Prostate gland (tissue), 2 donors: Measurements from ENCODE around the gene NAMPT.

Experiments used
- POLR2A ChIP-seq: fragments of 450-650 bp; IDR thresholded peaks from one replicate; pipeline ENCODE4 v1.6.1; 2016; ENCODE audit warnings: antibody characterized with exemption, mild to moderate bottlenecking
- POLR2AphosphoS5 ChIP-seq: sonication (generic); formaldehyde crosslinking; IDR thresholded peaks from one replicate; pipeline ENCODE4 v1.6.1; 2017; ENCODE audit warnings: antibody characterized with exemption
- TF ChIP-seq, protein P1 (sequence below), 4 experiments: fragments of 200-600 bp in 2 of 4; fragments of 450-650 bp in 2 of 4; sonication (generic) in 2 of 4; IDR thresholded peaks; 1 replicate in 3 of 4; 2 replicates in 1 of 4; pipeline ENCODE4 v1.5.1; 2016 to 2019; ENCODE audit warnings: antibody characterized with exemption in 4 of 4, mild to moderate bottlenecking in 2 of 4, moderate library complexity in 2 of 4

DNA sequence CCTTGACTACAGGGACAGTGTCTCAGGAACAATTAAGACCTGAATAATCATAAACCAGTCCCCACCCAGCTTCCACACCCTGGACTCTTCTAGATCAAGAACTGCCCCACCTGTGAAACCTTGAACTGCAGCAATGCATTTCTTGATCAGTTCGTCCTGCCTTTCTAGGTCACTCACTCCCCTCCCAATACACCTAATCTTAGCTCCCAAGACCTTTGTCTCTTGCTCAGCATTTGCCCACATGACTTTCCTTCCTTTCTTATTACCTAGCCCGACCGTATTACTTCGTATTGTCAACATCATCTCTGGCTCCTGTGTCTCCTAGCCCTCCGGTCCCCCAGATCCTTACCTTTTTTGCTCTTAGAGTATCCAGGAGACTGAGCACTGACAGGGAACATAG lies 5.5 kb upstream of the NAMPT start:
- TF ChIP-seq, protein P1, sequence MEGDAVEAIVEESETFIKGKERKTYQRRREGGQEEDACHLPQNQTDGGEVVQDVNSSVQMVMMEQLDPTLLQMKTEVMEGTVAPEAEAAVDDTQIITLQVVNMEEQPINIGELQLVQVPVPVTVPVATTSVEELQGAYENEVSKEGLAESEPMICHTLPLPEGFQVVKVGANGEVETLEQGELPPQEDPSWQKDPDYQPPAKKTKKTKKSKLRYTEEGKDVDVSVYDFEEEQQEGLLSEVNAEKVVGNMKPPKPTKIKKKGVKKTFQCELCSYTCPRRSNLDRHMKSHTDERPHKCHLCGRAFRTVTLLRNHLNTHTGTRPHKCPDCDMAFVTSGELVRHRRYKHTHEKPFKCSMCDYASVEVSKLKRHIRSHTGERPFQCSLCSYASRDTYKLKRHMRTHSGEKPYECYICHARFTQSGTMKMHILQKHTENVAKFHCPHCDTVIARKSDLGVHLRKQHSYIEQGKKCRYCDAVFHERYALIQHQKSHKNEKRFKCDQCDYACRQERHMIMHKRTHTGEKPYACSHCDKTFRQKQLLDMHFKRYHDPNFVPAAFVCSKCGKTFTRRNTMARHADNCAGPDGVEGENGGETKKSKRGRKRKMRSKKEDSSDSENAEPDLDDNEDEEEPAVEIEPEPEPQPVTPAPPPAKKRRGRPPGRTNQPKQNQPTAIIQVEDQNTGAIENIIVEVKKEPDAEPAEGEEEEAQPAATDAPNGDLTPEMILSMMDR (IDR thresholded peaks at IDR 0.05) = no peak
- TF ChIP-seq POLR2A (no peak), POLR2AphosphoS5 (no peak)
